Stimulated activated naive CD8-positive, alpha-beta T cell treated with anti-CD3 and anti-CD28 coated beads, Interleukin-15, Interleukin-2, amounts not matched to agents 100 U/mL and 50 U/mL, for 24 hours (primary cell): ENCODE data around the gene RAB11FIP2.

Experiments used
- ATAC-seq: fragments of 150-1000 bp; cut with Tn5 transposase; one replicate; pipeline ENCODE4 v1.10.0; 2021
- DNase-seq: peaks from one replicate; pipeline ENCODE4 v3.0.0; 2021

The RAB11FIP2 gene

GRCh38 chr10:118033905-118034304, 12.8 kb downstream of the RAB11FIP2 start:
- DNase-seq = no peak
- no peak for ATAC-seq

- no peak for ATAC-seq
- no peak for DNase-seq
Measured at GRCh38 chr10:118032564-118032963, 14.2 kb downstream of the RAB11FIP2 start.

- no peak for ATAC-seq
- DNase-seq = no peak
Measured at GRCh38 chr10:118031351-118032075, 15.2 kb downstream of the RAB11FIP2 start.

GRCh38 chr10:118028619-118029018, 18.1 kb downstream of the RAB11FIP2 start:
- ATAC-seq (no peak), DNase-seq (no peak)

- DNase-seq (no peak), ATAC-seq (no peak)
Measured at GRCh38 chr10:118027397-118027796, 19.3 kb downstream of the RAB11FIP2 start.

- ATAC-seq (no peak), DNase-seq (no peak)
Measured at GRCh38 chr10:118026936-118027335, 19.8 kb downstream of the RAB11FIP2 start.

GRCh38 chr10:118020365-118020764, 26.4 kb downstream of the RAB11FIP2 start:
- no peak for ATAC-seq
- DNase-seq = no peak

- ATAC-seq (no peak), DNase-seq (no peak)
Measured at GRCh38 chr10:118017850-118018249, 28.9 kb downstream of the RAB11FIP2 start.

GRCh38 chr10:118017071-118017740, 29.5 kb downstream of the RAB11FIP2 start:
- DNase-seq (no peak), ATAC-seq (no peak)

GRCh38 chr10:118012952-118013525, 33.7 kb downstream of the RAB11FIP2 start:
- no peak for DNase-seq
- ATAC-seq = no peak

GRCh38 chr10:118007773-118008172, 39.0 kb downstream of the RAB11FIP2 start:
- ATAC-seq (no peak), DNase-seq (no peak)

- ATAC-seq = no peak
- DNase-seq = no peak
Measured at GRCh38 chr10:118003126-118003525, 43.6 kb downstream of the RAB11FIP2 start.

- ATAC-seq = peak; percentile 63
- DNase-seq = no peak
Measured at GRCh38 chr10:118002581-118002980, 44.2 kb downstream of the RAB11FIP2 start.

- no peak for DNase-seq
- ATAC-seq = no peak
Measured at GRCh38 chr10:117997673-117998072, 49.1 kb downstream of the RAB11FIP2 start.

- ATAC-seq (no peak), DNase-seq (no peak)
Measured at GRCh38 chr10:117996709-117997108, 50.0 kb downstream of the RAB11FIP2 start.

- no peak for ATAC-seq
Measured at GRCh38 chr10:117994771-117995170, 52.0 kb downstream of the RAB11FIP2 start.

GRCh38 chr10:117993166-117993565, 53.6 kb downstream of the RAB11FIP2 start:
- ATAC-seq (no peak), DNase-seq (no peak)

More at GRCh38 chr10:117994771-117995170, 52.0 kb downstream of the RAB11FIP2 start:
- DNase-seq = no peak

- ATAC-seq (no peak), DNase-seq (no peak)
Measured at GRCh38 chr10:117991701-117992100, 55.0 kb downstream of the RAB11FIP2 start.

GRCh38 chr10:117989962-117990361, 56.8 kb downstream of the RAB11FIP2 start:
- DNase-seq (no peak), ATAC-seq (no peak)

- DNase-seq = no peak
- no peak for ATAC-seq
Measured at GRCh38 chr10:117988814-117989213, 57.9 kb downstream of the RAB11FIP2 start.

GRCh38 chr10:117987244-117987909, 59.4 kb downstream of the RAB11FIP2 start:
- no peak for ATAC-seq
- no peak for DNase-seq

- ATAC-seq (no peak), DNase-seq (no peak)
Measured at GRCh38 chr10:117983961-117984360, 62.8 kb downstream of the RAB11FIP2 start.
